Prostate gland (tissue), 2 donors: Measurements from ENCODE around the gene BICDL1.

Experiments used
- POLR2A ChIP-seq: fragments of 450-650 bp; IDR thresholded peaks from one replicate; pipeline ENCODE4 v1.6.1; 2016; ENCODE audit warnings: antibody characterized with exemption, mild to moderate bottlenecking
- POLR2AphosphoS5 ChIP-seq: sonication (generic); formaldehyde crosslinking; IDR thresholded peaks from one replicate; pipeline ENCODE4 v1.6.1; 2017; ENCODE audit warnings: antibody characterized with exemption
- TF ChIP-seq, protein P1 (sequence below), 4 experiments: fragments of 200-600 bp in 2 of 4; fragments of 450-650 bp in 2 of 4; sonication (generic) in 2 of 4; IDR thresholded peaks; 1 replicate in 3 of 4; 2 replicates in 1 of 4; pipeline ENCODE4 v1.5.1; 2016 to 2019; ENCODE audit warnings: antibody characterized with exemption in 4 of 4, mild to moderate bottlenecking in 2 of 4, moderate library complexity in 2 of 4

DNA sequence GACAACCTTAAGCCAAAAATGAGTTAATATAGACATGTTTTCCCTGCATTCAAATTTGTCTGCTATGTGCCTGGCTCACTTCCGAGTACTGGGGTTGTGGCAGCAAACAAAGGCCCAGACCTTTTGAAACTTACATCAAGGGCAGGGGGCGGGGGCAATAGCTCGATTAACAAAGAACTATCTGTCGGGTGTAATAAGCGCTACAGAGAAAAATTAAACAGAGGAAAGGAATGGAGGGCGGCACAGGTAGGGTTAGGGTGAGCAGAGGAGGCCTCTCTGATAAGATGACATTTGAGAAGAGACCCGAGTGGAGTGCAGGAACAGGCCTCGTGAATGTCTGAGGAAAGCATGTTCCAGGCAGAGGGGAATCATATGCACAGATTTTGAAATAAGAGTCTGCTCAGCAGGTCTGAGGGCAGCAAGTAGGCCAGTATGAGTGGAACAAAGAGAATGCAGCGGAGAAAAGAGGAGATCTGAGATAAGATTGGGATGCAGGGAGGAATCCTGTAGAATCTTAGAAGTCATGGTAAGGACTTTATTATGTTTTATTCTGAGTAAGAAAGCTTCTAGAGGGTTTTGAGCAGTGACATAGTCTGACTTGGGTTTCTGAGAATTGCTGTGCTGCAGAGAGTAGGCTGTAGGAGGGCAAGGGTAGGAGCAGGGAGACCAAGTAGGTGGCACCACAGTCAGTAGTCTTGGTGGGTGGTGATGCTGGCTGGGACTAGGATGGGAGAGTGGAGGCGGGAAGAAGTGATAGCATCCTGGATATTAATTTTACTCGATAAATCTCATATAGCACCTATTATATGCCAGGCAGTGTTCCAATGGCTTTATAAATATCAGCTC is 52.6 kb downstream of the BICDL1 start:
- TF ChIP-seq POLR2A, result no peak
- TF ChIP-seq, protein P1, sequence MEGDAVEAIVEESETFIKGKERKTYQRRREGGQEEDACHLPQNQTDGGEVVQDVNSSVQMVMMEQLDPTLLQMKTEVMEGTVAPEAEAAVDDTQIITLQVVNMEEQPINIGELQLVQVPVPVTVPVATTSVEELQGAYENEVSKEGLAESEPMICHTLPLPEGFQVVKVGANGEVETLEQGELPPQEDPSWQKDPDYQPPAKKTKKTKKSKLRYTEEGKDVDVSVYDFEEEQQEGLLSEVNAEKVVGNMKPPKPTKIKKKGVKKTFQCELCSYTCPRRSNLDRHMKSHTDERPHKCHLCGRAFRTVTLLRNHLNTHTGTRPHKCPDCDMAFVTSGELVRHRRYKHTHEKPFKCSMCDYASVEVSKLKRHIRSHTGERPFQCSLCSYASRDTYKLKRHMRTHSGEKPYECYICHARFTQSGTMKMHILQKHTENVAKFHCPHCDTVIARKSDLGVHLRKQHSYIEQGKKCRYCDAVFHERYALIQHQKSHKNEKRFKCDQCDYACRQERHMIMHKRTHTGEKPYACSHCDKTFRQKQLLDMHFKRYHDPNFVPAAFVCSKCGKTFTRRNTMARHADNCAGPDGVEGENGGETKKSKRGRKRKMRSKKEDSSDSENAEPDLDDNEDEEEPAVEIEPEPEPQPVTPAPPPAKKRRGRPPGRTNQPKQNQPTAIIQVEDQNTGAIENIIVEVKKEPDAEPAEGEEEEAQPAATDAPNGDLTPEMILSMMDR (IDR thresholded peaks at IDR 0.05), result no peak
- TF ChIP-seq POLR2AphosphoS5, result no peak
